AG08395 (cell line): ENCODE results near the gene SLC25A44.
A peak's percentile ranks its signal among the peaks of the same experiment; 100 is the strongest.
"Not testable (repeated sequence)": the region's sequence is repeated elsewhere in the genome, so short reads cannot be mapped to it uniquely, and the experiment has no call there.

ENCODE experiments used
- DNase-seq: peaks from one replicate; pipeline ENCODE4 v3.0.0; 2012; ENCODE audit warnings: mixed read lengths, low spot score

The SLC25A44 gene

GRCh38 chr1:156163712-156164111 lies 30.2 kb upstream of the SLC25A44 start:
- DNase-seq = no peak

GRCh38 chr1:156164125-156164831 lies 29.6 kb upstream of the SLC25A44 start:
- DNase-seq = no peak

GRCh38 chr1:156165083-156165482 lies 28.8 kb upstream of the SLC25A44 start:
- no peak for DNase-seq

GRCh38 chr1:156167536-156167935 lies 26.4 kb upstream of the SLC25A44 start:
- peak; percentile 7 for DNase-seq

- DNase-seq = no peak
Measured at GRCh38 chr1:156172696-156173470, 21.0 kb upstream of the SLC25A44 start.

- DNase-seq = no peak
Measured at GRCh38 chr1:156176610-156177210, 17.2 kb upstream of the SLC25A44 start.

GRCh38 chr1:156177919-156178654 lies 15.8 kb upstream of the SLC25A44 start:
- no peak for DNase-seq

- no peak for DNase-seq
Measured at GRCh38 chr1:156180471-156180870, 13.4 kb upstream of the SLC25A44 start.

GRCh38 chr1:156181391-156181924 lies 12.4 kb upstream of the SLC25A44 start:
- DNase-seq = not testable (repeated sequence)

- DNase-seq = not testable (repeated sequence)
Measured at GRCh38 chr1:156182010-156182779, 11.7 kb upstream of the SLC25A44 start.

- not testable (repeated sequence) for DNase-seq
Measured at GRCh38 chr1:156186347-156187177, 7.3 kb upstream of the SLC25A44 start.

GRCh38 chr1:156190265-156190664 lies 3.6 kb upstream of the SLC25A44 start:
- DNase-seq = not testable (repeated sequence)

GRCh38 chr1:156191292-156191964 lies 2.5 kb upstream of the SLC25A44 start:
- no peak for DNase-seq

GRCh38 chr1:156193208-156193487 lies 756 bp upstream of the SLC25A44 start:
- DNase-seq = no peak

- no peak for DNase-seq
Measured at GRCh38 chr1:156194300-156194652, 372 bp downstream of the SLC25A44 start.

- no peak for DNase-seq
Measured at GRCh38 chr1:156195853-156196252, 1.9 kb downstream of the SLC25A44 start.

- no peak for DNase-seq
Measured at GRCh38 chr1:156196445-156196844, 2.5 kb downstream of the SLC25A44 start.

GRCh38 chr1:156198831-156199349 lies 5.0 kb downstream of the SLC25A44 start:
- no peak for DNase-seq

GRCh38 chr1:156200044-156200443 lies 6.1 kb downstream of the SLC25A44 start:
- no peak for DNase-seq

- peak; percentile 48 for DNase-seq
Measured at GRCh38 chr1:156203331-156203730, 9.4 kb downstream of the SLC25A44 start.
